Measurements from ENCODE around the gene MIEN1.
"Not testable (repeated sequence)": the region's sequence is repeated elsewhere in the genome, so short reads cannot be mapped to it uniquely, and the experiment has no call there.

MIEN1 gene

GRCh38 chr17:39715375-39716072 lies 14.8 kb downstream of the MIEN1 start:
- CTCF ChIA-PET: interaction anchor here (0.8 to 2.0 kb wide), 4 partner anchors 8 to 94 kb away, joined by 3 to 7 read pairs (median 4); no protein-coding TSS in a partner anchor
- POLR2A ChIA-PET: no interaction called here
- DNase-seq (ENCODE audit: extremely low spot score): no peak
- no peak for TF ChIP-seq CTCF (IDR thresholded peaks at IDR 0.05; ENCODE audit: control extremely low read depth, extremely low read depth, low read depth, missing control alignments)

- CTCF ChIA-PET: interaction anchor here (1.2 to 1.6 kb wide), 2 partner anchors 10 to 16 kb away, joined by 3 to 4 read pairs; partner anchors contain the start of gene MIEN1
These were observed 16.1 kb downstream of the MIEN1 start for GRCh38 chr17:39714234-39714633.

GRCh38 chr17:39711851-39712250 lies 18.5 kb downstream of the MIEN1 start:
- CTCF ChIA-PET: interaction anchor here (1.0 to 1.9 kb wide), 2 partner anchors 18 to 90 kb away, joined by 3 to 10 read pairs; partner anchors contain the start of gene MIEN1
- no peak for TF ChIP-seq CTCF (IDR thresholded peaks at IDR 0.05; ENCODE audit: control extremely low read depth, extremely low read depth, low read depth, missing control alignments)
- POLR2A ChIA-PET: no interaction called here
- DNase-seq (ENCODE audit: extremely low spot score): no peak

More at GRCh38 chr17:39714234-39714633, 16.1 kb downstream of the MIEN1 start:
- no peak for TF ChIP-seq CTCF (IDR thresholded peaks at IDR 0.05; ENCODE audit: control extremely low read depth, extremely low read depth, low read depth, missing control alignments)
- no peak for DNase-seq (ENCODE audit: extremely low spot score)
- POLR2A ChIA-PET: interaction anchor here (0.6 kb wide), 1 partner anchor 196 kb away, joined by 3 read pairs; no protein-coding TSS in a partner anchor

DNA sequence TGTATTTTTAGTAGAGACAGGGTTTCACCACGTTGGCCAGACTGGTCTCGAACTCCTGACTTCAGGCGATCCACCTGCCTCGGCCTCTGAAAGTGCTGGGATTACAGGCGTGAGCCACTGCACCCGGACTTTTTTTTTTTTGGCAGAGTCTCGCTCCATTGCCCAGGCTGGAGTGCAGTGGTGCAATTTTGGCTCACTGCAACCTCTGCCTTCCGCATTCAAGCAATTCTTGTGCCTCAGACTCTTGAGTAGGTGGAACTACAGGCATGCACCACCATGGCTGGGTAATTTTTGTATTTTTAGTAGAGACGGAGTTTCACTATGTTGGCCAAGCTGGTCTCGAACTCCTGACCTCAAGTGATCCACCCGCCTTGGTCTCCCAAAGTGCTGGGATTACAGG lies 19.3 kb downstream of the MIEN1 start:
- POLR2A ChIA-PET; DNase-seq (ENCODE audit: extremely low spot score): not testable (repeated sequence)
- CTCF ChIA-PET: interaction anchor here (1.0 to 1.9 kb wide), 3 partner anchors 8 to 57 kb away, joined by 3 to 10 read pairs (median 3); partner anchors contain the start of gene MIEN1

DNA sequence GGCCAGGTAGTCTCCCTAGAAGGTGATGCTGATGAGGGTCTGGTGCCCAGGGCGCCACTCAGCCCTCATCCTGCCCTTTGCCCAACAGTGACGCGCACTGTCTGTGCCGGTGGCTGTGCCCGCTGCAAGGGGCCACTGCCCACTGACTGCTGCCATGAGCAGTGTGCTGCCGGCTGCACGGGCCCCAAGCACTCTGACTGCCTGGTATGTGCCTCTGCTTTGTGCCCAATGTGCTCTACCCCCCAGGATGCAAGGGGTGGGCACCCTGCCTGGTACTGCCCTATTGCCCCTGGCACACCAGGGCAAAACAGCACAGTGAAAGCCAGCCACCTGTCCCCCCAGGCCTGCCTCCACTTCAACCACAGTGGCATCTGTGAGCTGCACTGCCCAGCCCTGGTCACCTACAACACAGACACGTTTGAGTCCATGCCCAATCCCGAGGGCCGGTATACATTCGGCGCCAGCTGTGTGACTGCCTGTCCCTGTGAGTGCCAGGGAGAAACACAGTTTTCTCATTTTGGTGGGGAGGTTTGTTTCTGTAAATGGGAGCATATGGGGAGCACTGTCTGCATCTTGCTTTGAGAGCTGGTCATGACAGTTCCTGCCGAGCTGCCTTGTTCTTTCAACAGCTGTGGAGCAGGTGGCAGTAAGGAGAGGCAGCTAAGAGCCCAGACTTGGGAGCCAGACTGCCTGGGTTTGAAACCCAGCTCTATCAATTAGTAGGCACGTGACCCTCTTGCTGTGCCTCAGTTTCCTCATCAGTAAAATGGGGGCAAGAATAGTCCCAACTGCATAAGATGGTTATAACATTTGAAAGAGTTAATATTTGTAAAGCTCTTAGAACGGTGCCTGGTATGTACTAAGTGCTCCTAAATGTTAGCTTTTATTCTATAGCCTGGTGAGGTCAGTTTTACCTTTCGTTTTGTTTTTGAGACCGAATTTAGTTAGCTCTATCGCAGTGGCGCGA lies 20.1 kb downstream of the MIEN1 start:
- no peak for TF ChIP-seq CTCF (IDR thresholded peaks at IDR 0.05; ENCODE audit: control extremely low read depth, extremely low read depth, low read depth, missing control alignments)
- DNase-seq (ENCODE audit: extremely low spot score): no peak
- ChIA-PET CTCF (interaction anchor here (0.8 to 1.9 kb wide), 5 partner anchors 9 to 89 kb away, joined by 3 to 10 read pairs (median 3); partner anchors contain the start of gene MIEN1), POLR2A (no interaction called here)

GRCh38 chr17:39709319-39709997 lies 20.9 kb downstream of the MIEN1 start:
- CTCF ChIA-PET: interaction anchor here (0.9 to 1.3 kb wide), 3 partner anchors 11 to 75 kb away, joined by 3 read pairs; no protein-coding TSS in a partner anchor

More at GRCh38 chr17:39709319-39709997, 20.9 kb downstream of the MIEN1 start:
- no peak for DNase-seq (ENCODE audit: extremely low spot score)
- POLR2A ChIA-PET: no interaction called here
- no peak for TF ChIP-seq CTCF (IDR thresholded peaks at IDR 0.05; ENCODE audit: control extremely low read depth, extremely low read depth, low read depth, missing control alignments)

Data from GM10248 (cell line).